GM13977 (cell line): ENCODE data around the gene C1orf159.

Experiments
- DNase-seq: peaks from one replicate; pipeline ENCODE4 v3.0.0; 2012; ENCODE audit warnings: low spot score
- CTCF ChIP-seq: IDR thresholded peaks from 2 replicates; pipeline ENCODE4 v1.5.1; 2012; ENCODE audit warnings: mild to moderate bottlenecking, control low read depth; ENCODE audit not compliant: insufficient read depth; ENCODE audit errors: extremely low read depth, missing control alignments
- in situ Hi-C: fragments of 300-500 bp; cut with MboI; formaldehyde crosslinking; loops from one replicate; pipeline ENCODE4 v1.12.0; 2022; ENCODE audit warnings: low sequenced_read_pairs, low pct_unique_long_range_greater_than_20kb, mixed read lengths, inconsistent platforms; ENCODE audit not compliant: unreplicated experiment

The C1orf159 gene

DNA sequence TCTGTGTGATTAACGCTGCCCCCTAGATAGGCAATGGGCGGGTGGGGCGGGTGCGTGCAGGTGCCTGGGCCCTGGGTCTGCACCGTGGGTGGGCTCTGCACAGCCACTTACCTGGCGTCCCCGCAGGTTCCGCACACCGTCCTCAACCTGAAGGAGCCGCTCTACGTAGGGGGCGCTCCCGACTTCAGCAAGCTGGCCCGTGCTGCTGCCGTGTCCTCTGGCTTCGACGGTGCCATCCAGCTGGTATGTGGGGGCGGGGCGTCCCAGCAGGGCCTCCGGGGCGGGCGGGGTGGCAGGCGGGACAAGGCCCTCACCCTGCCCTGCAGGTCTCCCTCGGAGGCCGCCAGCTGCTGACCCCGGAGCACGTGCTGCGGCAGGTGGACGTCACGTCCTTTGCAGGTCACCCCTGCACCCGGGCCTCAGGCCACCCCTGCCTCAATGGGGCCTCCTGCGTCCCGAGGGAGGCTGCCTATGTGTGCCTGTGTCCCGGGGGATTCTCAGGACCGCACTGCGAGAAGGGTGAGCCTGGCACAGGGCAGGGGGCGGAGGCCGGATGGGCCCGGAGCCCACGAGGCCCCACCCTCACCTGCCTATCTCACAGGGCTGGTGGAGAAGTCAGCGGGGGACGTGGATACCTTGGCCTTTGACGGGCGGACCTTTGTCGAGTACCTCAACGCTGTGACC is 64.6 kb downstream of the C1orf159 start:
- no peak for DNase-seq
- in situ Hi-C loops = no loop called here
- no peak for TF ChIP-seq CTCF

DNA sequence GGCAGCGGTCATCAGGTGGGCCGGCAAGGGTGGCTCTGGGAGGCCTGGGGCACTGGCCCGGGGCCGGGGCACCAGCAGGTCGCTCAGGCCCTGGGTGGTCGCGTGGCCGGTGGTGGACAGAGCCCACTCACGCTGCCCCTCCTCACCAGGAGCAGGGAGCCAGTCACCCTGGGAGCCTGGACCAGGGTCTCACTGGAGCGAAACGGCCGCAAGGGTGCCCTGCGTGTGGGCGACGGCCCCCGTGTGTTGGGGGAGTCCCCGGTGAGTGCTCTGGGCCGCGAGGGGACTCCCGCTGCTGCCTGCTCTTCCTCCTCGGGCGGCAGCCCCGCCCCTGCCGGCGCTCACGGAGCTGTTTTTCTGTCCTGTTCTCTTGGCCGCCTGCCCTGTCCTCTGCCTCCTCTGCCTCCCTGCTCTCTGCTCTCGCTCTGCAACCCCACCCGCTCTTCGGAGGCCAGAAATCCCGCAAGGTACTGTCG is 65.3 kb downstream of the C1orf159 start:
- no peak for DNase-seq
- in situ Hi-C loops = no loop called here
- TF ChIP-seq CTCF = no peak

GRCh38 chr1:1049318-1050165 is 66.3 kb downstream of the C1orf159 start:
- no peak for TF ChIP-seq CTCF
- DNase-seq = no peak
- in situ Hi-C loops = no loop called here

DNA sequence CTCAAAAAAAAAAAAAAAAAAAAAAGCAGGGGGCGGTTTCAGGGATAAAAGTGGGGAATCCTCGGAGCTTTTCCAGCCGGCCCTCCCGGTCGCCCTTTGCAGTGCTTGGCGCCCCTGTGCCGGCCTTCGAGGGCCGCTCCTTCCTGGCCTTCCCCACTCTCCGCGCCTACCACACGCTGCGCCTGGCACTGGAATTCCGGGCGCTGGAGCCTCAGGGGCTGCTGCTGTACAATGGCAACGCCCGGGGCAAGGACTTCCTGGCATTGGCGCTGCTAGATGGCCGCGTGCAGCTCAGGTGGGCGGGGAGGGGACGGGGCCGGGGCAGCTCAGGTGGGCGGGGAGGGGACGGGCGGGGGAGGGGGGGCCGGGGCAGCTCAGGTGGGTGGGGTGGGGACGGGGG is 67.1 kb downstream of the C1orf159 start:
- in situ Hi-C loops = no loop called here
- DNase-seq = no peak
- no peak for TF ChIP-seq CTCF

DNA sequence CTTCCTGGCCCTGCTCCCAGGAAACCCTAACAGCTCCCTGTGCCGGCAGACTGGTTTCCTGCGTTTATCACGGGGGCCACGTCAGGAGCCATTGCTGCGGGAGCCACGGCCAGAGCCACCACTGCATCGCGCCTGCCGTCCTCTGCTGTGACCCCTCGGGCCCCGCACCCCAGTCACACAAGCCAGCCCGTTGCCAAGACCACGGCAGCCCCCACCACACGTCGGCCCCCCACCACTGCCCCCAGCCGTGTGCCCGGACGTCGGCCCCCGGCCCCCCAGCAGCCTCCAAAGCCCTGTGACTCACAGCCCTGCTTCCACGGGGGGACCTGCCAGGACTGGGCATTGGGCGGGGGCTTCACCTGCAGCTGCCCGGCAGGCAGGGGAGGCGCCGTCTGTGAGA is 67.9 kb downstream of the C1orf159 start:
- in situ Hi-C loops = no loop called here
- no peak for DNase-seq
- TF ChIP-seq CTCF = no peak

GRCh38 chr1:1047407-1047806 is 68.5 kb downstream of the C1orf159 start:
- no peak for DNase-seq
- in situ Hi-C loops = no loop called here
- no peak for TF ChIP-seq CTCF
